ENCODE data around the gene RABL6.

Gene RABL6

GRCh38 chr9:136791516-136792276 is 16.1 kb upstream of the RABL6 start:
- TF ChIP-seq, protein P1, sequence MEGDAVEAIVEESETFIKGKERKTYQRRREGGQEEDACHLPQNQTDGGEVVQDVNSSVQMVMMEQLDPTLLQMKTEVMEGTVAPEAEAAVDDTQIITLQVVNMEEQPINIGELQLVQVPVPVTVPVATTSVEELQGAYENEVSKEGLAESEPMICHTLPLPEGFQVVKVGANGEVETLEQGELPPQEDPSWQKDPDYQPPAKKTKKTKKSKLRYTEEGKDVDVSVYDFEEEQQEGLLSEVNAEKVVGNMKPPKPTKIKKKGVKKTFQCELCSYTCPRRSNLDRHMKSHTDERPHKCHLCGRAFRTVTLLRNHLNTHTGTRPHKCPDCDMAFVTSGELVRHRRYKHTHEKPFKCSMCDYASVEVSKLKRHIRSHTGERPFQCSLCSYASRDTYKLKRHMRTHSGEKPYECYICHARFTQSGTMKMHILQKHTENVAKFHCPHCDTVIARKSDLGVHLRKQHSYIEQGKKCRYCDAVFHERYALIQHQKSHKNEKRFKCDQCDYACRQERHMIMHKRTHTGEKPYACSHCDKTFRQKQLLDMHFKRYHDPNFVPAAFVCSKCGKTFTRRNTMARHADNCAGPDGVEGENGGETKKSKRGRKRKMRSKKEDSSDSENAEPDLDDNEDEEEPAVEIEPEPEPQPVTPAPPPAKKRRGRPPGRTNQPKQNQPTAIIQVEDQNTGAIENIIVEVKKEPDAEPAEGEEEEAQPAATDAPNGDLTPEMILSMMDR (IDR thresholded peaks at IDR 0.05; ENCODE audit: low read depth, low read length, missing control alignments), result peak; percentile 93
- peak overlapping the region; percentile 84 for H3K4me3 ChIP-seq (ENCODE audit: low read depth, low read length)
- no peak for DNase-seq (ENCODE audit: low read depth)
- in situ Hi-C loops (cut with HindIII; ENCODE audit: low sequenced_read_pairs), result loop anchor here (25.0 kb wide), 1 partner anchor 246 kb away; the partner anchor contains the start of genes ABCA2, FUT7 and NPDC1

DNA sequence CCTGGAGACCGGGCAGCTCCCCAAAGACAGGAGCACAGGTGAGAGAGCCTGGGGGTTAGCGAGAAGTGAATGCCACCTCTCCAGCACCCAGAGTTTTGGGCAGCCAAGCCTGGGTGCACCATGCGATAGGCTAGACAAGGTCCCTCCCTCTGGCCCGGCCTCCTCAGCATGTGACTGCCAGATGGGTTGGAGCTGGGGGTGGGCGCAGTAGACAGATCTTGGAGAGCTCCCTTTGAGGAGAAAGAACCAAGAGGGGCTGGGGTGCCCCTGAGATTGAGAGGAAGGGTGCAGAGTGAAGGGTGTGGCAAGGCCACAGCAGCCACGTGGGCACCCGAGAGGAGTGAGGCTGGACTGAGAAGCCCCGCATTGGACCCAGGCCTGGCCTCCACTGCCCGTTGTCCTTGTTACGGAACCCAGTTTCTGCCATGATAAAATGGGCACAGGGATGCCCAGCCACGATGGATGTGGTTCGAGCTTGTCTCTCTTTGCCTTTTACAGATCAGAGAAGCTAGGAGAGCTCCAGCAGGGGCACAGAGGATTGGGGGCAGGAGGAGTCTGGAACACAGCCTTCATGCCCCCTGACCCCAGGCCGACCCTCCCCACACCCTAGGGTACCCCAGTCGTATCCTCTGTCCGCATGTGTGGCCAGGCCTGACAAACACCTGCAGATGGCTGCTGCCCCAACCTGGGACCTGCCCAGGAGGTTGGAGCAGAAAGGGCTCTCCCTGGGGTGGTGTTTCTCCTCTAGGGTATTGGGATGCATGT is 15.2 kb upstream of the RABL6 start:
- H3K4me3 ChIP-seq (ENCODE audit: low read depth, low read length), result peak overlapping the region; percentile 84
- no peak for DNase-seq (ENCODE audit: low read depth)
- TF ChIP-seq, protein P1 (IDR thresholded peaks at IDR 0.05; ENCODE audit: low read depth, low read length, missing control alignments), result no peak
- in situ Hi-C loops (cut with HindIII; ENCODE audit: low sequenced_read_pairs), result loop anchor here (25.0 kb wide), 1 partner anchor 245 kb away; the partner anchor contains the start of genes ABCA2, FUT7 and NPDC1

DNA sequence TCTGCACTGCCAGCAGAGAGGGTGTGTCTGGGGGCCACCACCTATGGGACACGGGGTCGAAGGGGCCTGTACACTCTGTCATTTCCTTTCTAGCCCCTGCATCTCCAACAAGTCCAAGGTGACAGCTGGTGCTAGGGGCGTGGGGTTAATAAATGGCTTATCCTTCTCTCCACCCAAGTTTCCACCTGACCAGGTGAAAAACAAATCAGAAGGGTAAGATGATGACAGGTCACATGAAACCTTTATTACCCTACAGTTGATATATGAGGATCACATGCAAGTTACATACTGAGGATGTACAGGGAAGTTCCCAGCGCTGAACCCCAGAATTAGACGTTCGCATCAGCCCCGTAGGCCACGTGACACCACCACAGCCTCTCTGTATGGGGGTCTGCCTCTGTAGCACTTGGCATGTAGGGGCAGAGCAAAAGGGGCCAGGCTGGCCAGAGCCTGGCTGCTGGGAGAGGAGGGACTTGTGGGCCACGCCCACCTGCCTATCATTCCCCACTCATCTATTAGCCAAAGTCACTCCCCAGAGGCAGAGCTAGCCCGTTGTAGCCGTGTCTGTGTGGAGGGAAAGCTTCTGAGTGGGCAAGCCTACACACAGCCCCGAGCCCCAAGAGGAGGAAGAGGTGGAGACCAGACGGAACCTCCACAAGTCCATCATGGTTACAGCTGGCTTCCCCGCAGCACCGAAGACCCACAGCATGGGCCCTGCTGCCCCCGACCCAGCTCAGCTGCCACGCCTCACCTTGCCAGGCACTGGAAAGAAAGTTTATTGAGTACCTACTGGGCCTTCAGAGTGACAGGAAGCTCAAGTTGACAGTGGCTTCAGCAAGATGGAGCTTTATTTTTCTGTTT is 14.4 kb upstream of the RABL6 start:
- in situ Hi-C loops (cut with HindIII; ENCODE audit: low sequenced_read_pairs), result loop anchor here (25.0 kb wide), 1 partner anchor 244 kb away; the partner anchor contains the start of genes ABCA2, FUT7 and NPDC1
- TF ChIP-seq, protein P1 (IDR thresholded peaks at IDR 0.05; ENCODE audit: low read depth, low read length, missing control alignments), result no peak
- DNase-seq (ENCODE audit: low read depth), result no peak
- no peak overlapping the region for H3K4me3 ChIP-seq (ENCODE audit: low read depth, low read length)

- in situ Hi-C loops (cut with HindIII; ENCODE audit: low sequenced_read_pairs), result loop anchor here (25.0 kb wide), 1 partner anchor 243 kb away; the partner anchor contains the start of genes ABCA2, FUT7 and NPDC1
- no peak overlapping the region for H3K4me3 ChIP-seq (ENCODE audit: low read depth, low read length)
- DNase-seq (ENCODE audit: low read depth), result no peak
- TF ChIP-seq, protein P1 (IDR thresholded peaks at IDR 0.05; ENCODE audit: low read depth, low read length, missing control alignments), result no peak
These were observed 13.3 kb upstream of the RABL6 start for GRCh38 chr9:136794281-136794999.

- TF ChIP-seq, protein P1 (IDR thresholded peaks at IDR 0.05; ENCODE audit: low read depth, low read length, missing control alignments), result no peak
- no peak overlapping the region for H3K4me3 ChIP-seq (ENCODE audit: low read depth, low read length)
- DNase-seq (ENCODE audit: low read depth), result no peak
- in situ Hi-C loops (cut with HindIII; ENCODE audit: low sequenced_read_pairs), result loop anchor here (25.0 kb wide), 1 partner anchor 242 kb away; the partner anchor contains the start of genes ABCA2, FUT7 and NPDC1
These were observed 12.8 kb upstream of the RABL6 start for GRCh38 chr9:136795000-136795348.

All from astrocyte of the cerebellum (primary cell).